Mammary epithelial cell (primary cell): ENCODE measurements around the gene SRSF10.

Experiments used
- CTCF ChIP-seq, 2 donors: IDR thresholded peaks in 1 of 2; conservative IDR thresholded peaks in 1 of 2; 2 replicates each; pipeline ENCODE4 v1.5.1; 2011 to 2012; ENCODE audit warnings: inconsistent platforms in 2 of 2, low read length in 2 of 2, mild to moderate bottlenecking in 2 of 2, control low read depth in 1 of 2, low read depth in 1 of 2; ENCODE audit not compliant: insufficient read depth in 1 of 2; ENCODE audit errors: extremely low read depth in 1 of 2
- EZH2 ChIP-seq: IDR thresholded peaks from 2 replicates; pipeline ENCODE4 v1.6.1; 2012; ENCODE audit warnings: low read length, inconsistent platforms, borderline replicate concordance

DNA sequence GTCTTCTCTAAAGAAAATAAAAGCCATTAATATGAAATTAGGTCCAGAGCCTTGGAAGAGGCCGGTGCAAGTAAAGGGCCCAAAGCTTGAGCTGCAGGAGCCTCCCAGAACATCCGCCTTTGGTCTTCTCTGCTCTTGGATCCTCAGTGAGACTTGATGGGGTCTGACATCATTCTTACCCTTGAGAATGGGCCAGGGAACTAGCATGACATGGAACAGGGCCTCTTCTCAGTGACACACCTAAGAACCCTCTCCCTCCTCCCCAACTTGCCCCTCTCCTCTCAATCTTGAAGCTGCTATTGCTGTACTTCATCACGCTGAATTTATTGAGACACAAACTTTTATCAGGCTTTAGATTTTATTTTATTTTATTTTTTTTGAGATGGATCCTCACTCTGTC, 40.3 kb upstream of the SRSF10 start:
- TF ChIP-seq CTCF (conservative IDR thresholded peaks at IDR 0.05 in 1 of 2, IDR thresholded peaks at IDR 0.05 in 1 of 2; ENCODE audit: extremely low read depth in 1 of 2, insufficient read depth in 1 of 2, low read depth in 1 of 2, low read length in 2 of 2) (no peak), EZH2 (no peak)
